Subcutaneous adipose tissue (tissue), 4 donors: Measurements from ENCODE around the gene FASN. TPM values are rescaled to one million over a fixed set of nuclear protein-coding genes. Genes with fewer than 3 reads are reported as not detected.

Experiments
- CTCF ChIP-seq: fragments of 450-650 bp; IDR thresholded peaks from one replicate; pipeline ENCODE4 v1.5.1; 2016; ENCODE audit warnings: low read depth, mild to moderate bottlenecking, control low read depth, antibody characterized with exemption, moderate library complexity
- total RNA-seq, 4 donors: library from RNA; depleted of rRNA; stranded (reverse); fragments of >200 nt; gene quantifications; one replicate each; pipeline ENCODE4 v1.1.0, GENCODE V29; 2016

The FASN gene
- total RNA-seq, 4 donors from 2014 or later: 148 to 4,879 (median 378) TPM

GRCh38 chr17:82082456-82082855 is 15.6 kb downstream of the FASN start:
- TF ChIP-seq CTCF: no peak

- TF ChIP-seq CTCF: no peak
Observed at GRCh38 chr17:82081966-82082365, 16.1 kb downstream of the FASN start.

GRCh38 chr17:82081546-82081945 is 16.5 kb downstream of the FASN start:
- no peak for TF ChIP-seq CTCF

- no peak for TF ChIP-seq CTCF
Observed at GRCh38 chr17:82080789-82081464, 17.1 kb downstream of the FASN start.

- no peak for TF ChIP-seq CTCF
Observed at GRCh38 chr17:82080048-82080788, 17.8 kb downstream of the FASN start.

GRCh38 chr17:82079001-82079677 is 18.9 kb downstream of the FASN start:
- no peak for TF ChIP-seq CTCF

GRCh38 chr17:82078433-82078832 is 19.6 kb downstream of the FASN start:
- TF ChIP-seq CTCF: no peak
